T-helper 9 cell (primary cell): Measurements from ENCODE around the gene ZDHHC5.

Experiments used
- DNase-seq: peaks from one replicate; pipeline ENCODE4 v3.0.0-alpha.2; 2020

Gene ZDHHC5

GRCh38 chr11:57645689-57646085 lies 22.2 kb upstream of the ZDHHC5 start:
- no peak for DNase-seq

- no peak for DNase-seq
Observed at GRCh38 chr11:57646194-57646798, 21.6 kb upstream of the ZDHHC5 start.

GRCh38 chr11:57646799-57647303 lies 21.1 kb upstream of the ZDHHC5 start:
- DNase-seq, result no peak

GRCh38 chr11:57647372-57647771 lies 20.5 kb upstream of the ZDHHC5 start:
- DNase-seq, result no peak

GRCh38 chr11:57647960-57648800 lies 19.7 kb upstream of the ZDHHC5 start:
- DNase-seq, result no peak

GRCh38 chr11:57648801-57649735 lies 18.8 kb upstream of the ZDHHC5 start:
- no peak for DNase-seq

- DNase-seq, result peak; percentile 66
Observed at GRCh38 chr11:57649826-57650738, 17.8 kb upstream of the ZDHHC5 start, which contains the start of gene YPEL4. TSS of gene YPEL4 (minus strand) at chr11:57649912. CDS start at chr11:57647107, 2,805 bp downstream.

- DNase-seq, result no peak
Observed at GRCh38 chr11:57650739-57651090, 17.2 kb upstream of the ZDHHC5 start.

- no peak for DNase-seq
Observed at GRCh38 chr11:57651408-57651807, 16.5 kb upstream of the ZDHHC5 start.

GRCh38 chr11:57652230-57652629 lies 15.7 kb upstream of the ZDHHC5 start:
- peak; percentile 26 for DNase-seq

GRCh38 chr11:57652662-57653061 lies 15.3 kb upstream of the ZDHHC5 start:
- DNase-seq, result no peak

GRCh38 chr11:57653163-57653562 lies 14.8 kb upstream of the ZDHHC5 start:
- no peak for DNase-seq

- DNase-seq, result no peak
Observed at GRCh38 chr11:57656885-57657193, 11.1 kb upstream of the ZDHHC5 start.

GRCh38 chr11:57657194-57658022 lies 10.5 kb upstream of the ZDHHC5 start, which contains the start of gene CLP1:
TSS of gene CLP1 (plus strand) at chr11:57657762. CDS start at chr11:57659477, 1,715 bp downstream.
- DNase-seq, result peak; percentile 98

- no peak for DNase-seq
Observed at GRCh38 chr11:57658023-57658361, 9.9 kb upstream of the ZDHHC5 start.

GRCh38 chr11:57659669-57660068 lies 8.2 kb upstream of the ZDHHC5 start:
- no peak for DNase-seq

GRCh38 chr11:57662893-57663292 lies 5.0 kb upstream of the ZDHHC5 start:
- DNase-seq, result no peak

- no peak for DNase-seq
Observed at GRCh38 chr11:57663975-57664374, 3.9 kb upstream of the ZDHHC5 start.

- DNase-seq, result peak; percentile 86
Observed at GRCh38 chr11:57667117-57667735, 688 bp upstream of the ZDHHC5 start.

- no peak for DNase-seq
Observed at GRCh38 chr11:57668434-57668782, 494 bp downstream of the ZDHHC5 start.

GRCh38 chr11:57674251-57674650 lies 6.3 kb downstream of the ZDHHC5 start:
- no peak for DNase-seq
